ENCODE data around the gene CES3.
"Not testable (repeated sequence)": the region's sequence is repeated elsewhere in the genome, so short reads cannot be mapped to it uniquely, and the experiment has no call there.

The CES3 gene

DNA sequence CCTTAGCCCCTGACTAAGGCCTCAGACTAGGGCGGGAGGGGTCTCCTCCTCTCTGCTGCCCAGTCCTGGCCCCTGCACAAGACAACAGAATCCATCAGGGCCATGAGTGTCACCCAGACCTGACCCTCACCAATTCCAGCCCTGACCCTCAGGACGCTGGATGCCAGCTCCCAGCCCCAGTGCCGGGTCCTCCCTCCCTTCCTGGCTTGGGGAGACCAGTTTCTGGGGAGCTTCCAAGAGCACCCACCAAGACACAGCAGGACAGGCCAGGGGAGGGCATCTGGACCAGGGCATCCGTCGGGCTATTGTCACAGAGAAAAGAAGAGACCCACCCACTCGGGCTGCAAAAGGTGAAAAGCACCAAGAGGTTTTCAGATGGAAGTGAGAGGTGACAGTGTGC lies 12.7 kb downstream of the CES3 start:
- DNase-seq: no peak

DNA sequence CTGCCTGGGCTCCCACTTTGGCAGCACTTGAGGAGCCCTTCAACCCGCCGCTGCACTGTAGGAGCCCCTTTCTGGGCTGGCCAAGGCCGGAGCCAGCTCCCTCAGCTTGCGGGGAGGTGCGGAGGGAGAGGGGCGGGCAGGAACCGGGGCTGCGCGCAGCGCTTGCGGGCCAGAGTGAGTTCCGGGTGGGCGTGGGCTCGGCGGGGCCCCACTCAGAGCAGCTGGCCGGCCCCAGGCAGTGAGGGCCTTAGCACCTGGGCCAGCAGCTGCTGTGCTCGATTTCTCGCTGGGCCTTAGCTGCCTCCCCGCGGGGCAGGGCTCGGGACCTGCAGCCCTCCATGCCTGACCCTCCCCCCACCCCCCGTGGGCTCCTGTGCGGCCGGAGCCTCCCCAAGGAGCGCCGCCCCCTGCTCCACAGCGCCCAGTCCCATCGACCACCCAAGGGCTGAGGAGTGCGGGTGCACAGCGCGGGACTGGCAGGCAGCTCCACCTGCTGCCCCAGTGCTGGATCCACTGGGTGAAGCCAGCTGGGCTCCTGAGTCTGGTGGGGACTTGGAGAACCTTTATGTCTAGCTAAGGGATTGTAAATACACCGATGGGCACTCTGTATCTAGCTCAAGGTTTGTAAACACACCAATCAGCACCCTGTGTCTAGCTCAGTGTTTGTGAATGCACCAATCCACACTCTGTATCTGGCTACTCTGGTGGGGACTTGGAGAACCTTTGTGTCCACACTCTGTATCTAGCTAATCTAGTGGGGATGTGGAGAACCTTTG lies 13.3 kb downstream of the CES3 start:
- not testable (repeated sequence) for DNase-seq

DNA sequence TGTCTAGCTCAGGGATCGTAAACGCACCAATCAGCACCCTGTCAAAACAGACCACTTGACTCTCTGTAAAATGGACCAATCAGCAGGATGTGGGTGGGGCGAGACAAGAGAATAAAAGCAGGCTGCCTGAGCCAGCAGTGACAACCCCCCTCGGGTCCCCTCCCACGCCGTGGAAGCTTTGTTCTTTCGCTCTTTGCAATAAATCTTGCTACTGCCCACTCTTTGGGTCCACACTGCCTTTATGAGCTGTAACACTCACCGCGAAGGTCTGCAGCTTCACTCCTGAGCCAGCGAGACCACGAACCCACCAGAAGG lies 13.8 kb downstream of the CES3 start:
- not testable (repeated sequence) for DNase-seq

- DNase-seq: no peak
Observed at GRCh38 chr16:66975302-66975893, 14.3 kb downstream of the CES3 start.

GRCh38 chr16:66976746-66977145 lies 15.7 kb downstream of the CES3 start:
- no peak for DNase-seq

DNA sequence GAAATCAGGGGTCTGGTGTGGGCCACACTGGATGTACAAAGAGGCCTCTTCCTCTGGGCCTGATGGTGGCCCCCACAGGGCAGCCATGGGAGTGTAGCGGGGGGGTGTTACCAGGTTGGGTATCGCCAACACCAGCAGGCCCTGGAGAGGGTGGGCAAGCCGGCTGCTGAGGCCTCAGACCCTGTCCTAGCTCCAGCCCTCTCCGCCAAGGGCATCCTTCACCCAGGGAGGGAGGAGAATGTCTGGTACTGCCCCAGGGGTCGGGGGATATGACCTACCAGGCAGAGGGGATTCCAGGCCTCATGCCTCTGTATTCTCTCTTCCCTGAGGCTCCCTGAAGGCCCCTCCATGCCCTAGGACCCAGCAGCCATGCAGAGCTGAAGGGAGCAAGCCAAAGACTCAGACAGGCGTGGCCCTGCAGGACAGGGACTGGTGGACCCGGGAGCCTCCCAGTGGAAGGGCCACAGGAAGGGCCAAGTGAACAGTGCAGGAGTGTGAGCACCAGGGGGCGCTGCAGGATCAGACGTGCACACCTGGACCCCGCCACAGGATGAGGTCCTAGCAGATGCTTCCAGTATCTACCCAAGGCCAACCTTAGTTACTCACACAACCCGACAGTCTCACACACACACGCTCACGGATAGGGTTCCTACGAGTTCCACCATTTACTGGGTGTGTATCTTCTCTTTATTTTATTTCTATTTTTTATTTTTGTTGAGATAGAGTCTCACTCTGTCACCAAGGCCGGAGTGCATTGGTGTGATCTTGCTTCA lies 16.5 kb downstream of the CES3 start:
- DNase-seq: peak; percentile 54

DNA sequence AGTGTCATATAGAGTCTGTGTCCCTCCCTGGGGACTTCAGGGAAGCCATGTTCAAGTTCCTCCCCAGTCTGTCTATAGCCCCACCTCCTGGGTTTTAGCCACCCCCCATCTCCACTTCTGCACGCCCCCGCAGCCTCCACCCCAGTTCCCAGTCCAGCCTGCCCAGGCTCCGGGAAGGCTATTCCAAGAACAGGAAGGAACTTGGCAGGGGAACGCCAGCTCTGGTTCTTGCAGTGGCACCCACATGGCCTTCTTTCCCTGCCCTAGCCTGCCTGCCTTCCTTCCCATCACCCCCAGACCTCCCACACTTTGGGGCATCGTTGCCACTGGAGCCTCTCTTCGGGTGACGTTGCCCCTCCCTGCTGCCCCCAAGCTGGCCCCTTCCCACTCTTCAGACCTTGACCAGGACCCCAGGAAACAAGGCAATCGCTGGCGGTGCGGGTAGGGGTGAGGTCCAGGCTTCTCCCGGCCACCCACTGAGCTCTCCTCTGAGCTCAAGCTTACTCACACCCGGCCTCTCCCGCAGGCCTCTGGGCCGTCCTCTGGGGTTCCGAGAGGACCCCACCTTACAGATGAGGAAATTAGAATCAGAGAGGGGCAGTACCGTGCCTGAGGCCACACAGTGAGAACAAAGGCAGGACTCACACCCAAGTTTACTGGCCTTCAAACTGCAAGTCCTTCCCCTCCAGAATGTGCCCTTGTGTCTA lies 18.1 kb downstream of the CES3 start:
- no peak for DNase-seq

- no peak for DNase-seq
Observed at GRCh38 chr16:66983033-66983432, 22.0 kb downstream of the CES3 start.

- DNase-seq: no peak
Observed at GRCh38 chr16:66984892-66985311, 23.8 kb downstream of the CES3 start.

DNA sequence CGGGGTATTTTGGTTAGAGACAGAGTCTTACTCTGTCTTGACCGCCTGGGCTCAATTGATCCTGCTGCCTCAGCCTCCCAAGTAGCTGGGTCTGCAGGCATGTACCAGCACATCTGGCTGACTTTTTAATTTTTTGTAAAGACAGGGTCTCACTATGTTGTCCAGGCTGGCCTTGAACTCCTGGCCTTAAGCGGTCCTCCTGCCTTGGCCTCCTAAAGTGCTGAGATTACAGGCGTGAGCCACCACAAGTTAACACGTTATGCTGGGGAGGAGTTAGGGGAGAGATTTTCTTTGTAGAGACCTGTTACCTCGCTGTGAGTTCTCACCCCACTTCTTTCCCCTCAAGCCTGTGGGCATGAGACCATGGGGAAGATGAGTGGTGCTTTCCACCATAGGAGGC lies 25.5 kb downstream of the CES3 start:
- DNase-seq: no peak

DNA sequence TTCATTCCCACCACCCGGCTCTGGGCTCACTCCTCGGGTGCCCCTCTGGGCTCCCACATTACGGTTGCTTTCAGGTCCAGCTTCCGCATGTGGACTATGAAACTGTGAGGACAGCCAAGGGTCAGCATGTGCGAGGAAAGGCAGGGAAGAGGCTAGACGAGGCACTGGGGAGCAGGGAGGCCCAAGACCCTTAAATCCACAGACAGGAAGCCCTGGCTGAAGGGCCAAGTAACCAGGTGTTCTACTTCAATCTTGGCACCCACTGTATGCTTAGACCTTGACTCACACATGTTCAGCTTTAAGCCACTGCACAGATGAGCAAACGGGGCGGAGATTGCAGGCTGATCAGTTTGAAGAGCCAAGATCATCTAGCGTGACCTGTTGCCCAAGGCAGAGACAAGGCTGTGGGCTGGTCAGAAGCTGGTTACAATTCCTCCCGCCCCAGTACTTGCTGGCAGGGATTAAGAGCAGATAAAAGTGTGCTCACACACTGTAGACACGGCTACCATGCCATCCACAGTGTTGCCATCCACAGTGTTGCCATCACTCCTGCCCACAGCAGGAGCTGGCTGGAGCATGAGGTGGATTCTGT lies 27.2 kb downstream of the CES3 start, which contains the start of gene CES4A:
TSS of gene CES4A (plus strand) at position 393 of the 592 bp plus-strand sequence. CDS start at position 577, 184 bp downstream.
- no peak for DNase-seq

GRCh38 chr16:66991545-66992077 lies 30.5 kb downstream of the CES3 start:
- no peak for DNase-seq

- DNase-seq: not testable (repeated sequence)
Observed at GRCh38 chr16:66993558-66993957, 32.5 kb downstream of the CES3 start.

DNA sequence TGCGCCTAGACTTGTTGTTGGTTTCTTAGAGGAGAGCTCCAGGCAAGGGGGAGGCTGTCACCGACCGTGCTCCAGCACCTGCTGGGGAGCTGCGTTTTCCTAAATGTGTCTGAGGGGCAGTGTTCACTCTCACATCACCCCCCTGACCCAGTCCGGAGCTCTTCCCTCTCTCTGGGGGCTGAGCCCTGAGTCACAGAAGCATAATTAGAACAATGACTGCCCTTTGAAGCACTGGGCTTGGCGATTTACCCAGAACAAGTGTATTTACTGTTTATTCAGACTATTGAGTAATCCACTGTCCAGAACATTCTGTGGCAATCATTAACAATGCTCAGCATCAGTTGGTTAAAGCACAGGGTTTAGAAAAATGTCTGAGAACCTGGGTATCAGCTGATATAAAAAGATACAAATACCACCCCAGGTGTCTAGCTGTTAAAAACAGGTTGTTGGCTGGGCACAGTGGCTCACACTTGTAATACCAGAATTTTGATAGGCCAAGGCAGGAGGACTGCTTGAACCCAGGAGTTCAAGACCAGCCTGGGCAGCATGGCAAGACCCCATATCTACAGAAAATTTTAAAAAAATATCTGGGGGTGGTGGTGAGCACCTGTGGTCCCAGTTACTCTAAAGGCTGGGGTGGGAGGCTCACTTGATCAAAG lies 35.4 kb downstream of the CES3 start:
- DNase-seq: no peak

DNA sequence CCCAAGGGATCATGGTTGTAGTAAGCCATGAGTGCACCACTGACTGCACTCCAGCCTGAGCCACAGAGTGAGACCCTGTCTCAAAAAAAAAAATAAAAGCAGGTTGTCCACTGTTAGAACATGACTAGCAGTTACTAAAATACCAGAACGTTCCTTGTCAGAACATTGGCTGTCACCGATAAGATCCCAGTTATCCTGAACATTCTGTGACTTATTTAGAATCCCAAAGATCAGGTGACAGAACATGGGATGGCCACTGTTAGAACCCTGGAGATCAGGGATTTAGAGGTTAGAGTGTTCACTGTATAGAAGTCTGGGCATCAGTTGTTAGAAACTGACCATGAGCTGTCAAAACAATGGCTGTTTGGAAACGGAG lies 35.9 kb downstream of the CES3 start:
- no peak for DNase-seq

- DNase-seq: peak; percentile 66
Observed at GRCh38 chr16:67000384-67001351, 39.6 kb downstream of the CES3 start.

DNA sequence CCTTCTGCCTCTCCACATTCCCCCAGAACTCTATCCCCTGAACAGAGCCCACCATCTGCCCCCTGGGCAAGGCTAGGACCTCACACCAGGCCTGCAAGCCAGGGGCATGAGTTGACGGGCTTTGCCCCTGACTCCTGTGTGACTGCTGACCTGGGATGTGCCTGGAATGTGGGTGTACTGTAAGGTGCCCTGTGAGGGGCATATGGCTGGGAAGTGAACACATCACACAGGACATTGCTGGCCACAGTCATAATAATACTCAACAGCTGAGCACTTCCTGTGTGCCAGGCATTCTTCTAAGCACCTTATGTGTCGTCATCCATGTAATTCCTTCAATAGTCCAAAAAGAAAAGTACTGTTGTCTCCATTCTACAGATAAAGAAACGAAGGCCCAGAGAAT lies 40.7 kb downstream of the CES3 start:
- DNase-seq: no peak

DNA sequence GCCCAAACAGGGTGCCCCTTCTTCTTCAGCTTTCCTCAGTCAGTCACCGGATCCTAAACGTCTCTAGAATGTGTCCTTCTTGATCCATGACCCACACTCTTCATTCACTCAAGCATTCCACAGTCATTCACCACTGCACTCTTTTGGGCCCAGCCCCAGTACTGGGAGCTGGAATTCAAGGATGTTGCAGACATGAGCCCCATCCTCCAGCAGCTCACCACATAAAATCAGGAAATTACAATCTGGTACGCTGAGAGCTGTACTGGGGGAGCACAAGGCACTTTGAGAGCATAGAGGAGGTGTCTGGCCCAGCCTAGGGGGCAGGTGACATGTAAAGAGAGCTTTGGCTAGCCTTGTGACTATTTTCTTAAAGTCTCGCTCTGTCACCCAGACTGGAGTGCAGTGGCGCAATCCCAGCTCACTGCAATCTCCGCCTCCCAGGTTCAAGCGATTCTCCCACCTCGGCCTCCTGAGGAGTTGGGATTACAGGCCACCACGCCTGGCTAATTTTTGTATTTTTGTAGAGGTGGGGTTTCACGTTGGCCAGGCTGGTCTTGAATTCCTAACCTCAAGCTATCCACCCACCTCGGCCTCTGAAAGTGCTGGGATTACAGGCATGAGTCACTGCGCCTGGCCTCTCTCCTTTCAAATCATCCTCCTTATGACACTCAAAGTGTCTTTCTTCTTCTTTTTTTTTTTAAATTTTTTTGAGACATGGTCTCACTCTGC lies 46.0 kb downstream of the CES3 start:
- no peak for DNase-seq

- DNase-seq: no peak
Observed at GRCh38 chr16:67009158-67009557, 48.1 kb downstream of the CES3 start.

GRCh38 chr16:67011274-67011673 lies 50.2 kb downstream of the CES3 start:
- DNase-seq: no peak
